Measurements from ENCODE around the gene RNU2-1. TPM values are rescaled to one million over a fixed set of nuclear protein-coding genes. Genes with fewer than 3 reads are reported as not detected.

RNU2-1 gene
- total RNA-seq, 1 donor from 2014 or later: 6,685 TPM

GRCh38 chr17:43224146-43224705, 9.6 kb downstream of the RNU2-1 start:
- DNase-seq (ENCODE audit: low spot score): no peak
- intact Hi-C loops (cut with micrococcal nuclease): no loop called here
- Mint-ChIP-seq H3K27me3 (ENCODE audit: insufficient read depth) (no peaks in the 10 kb centered on the region), H3K27ac (no peak overlapping the region), H3K36me3 (ENCODE audit: low read depth) (peaks cover 10% of the 10 kb centered on the region), H3K9me3 (no peaks in the 10 kb centered on the region), H3K4me1 (ENCODE audit: low read depth) (peaks cover 4% of the 10 kb centered on the region), H3K4me3 (no peak overlapping the region)

GRCh38 chr17:43220511-43221125, 13.2 kb downstream of the RNU2-1 start:
- Mint-ChIP-seq H3K4me3 (no peak overlapping the region), H3K9me3 (no peaks in the 10 kb centered on the region), H3K27me3 (ENCODE audit: insufficient read depth) (no peaks in the 10 kb centered on the region), H3K4me1 (ENCODE audit: low read depth) (peaks cover 19% of the 10 kb centered on the region), H3K27ac (no peak overlapping the region), H3K36me3 (ENCODE audit: low read depth) (peaks cover 22% of the 10 kb centered on the region)
- no peak for DNase-seq (ENCODE audit: low spot score)
- intact Hi-C loops (cut with micrococcal nuclease): no loop called here

- H3K36me3 Mint-ChIP-seq (ENCODE audit: low read depth): peaks cover 26% of the 10 kb centered on the region
- H3K4me3 Mint-ChIP-seq: no peak overlapping the region
- no peak overlapping the region for H3K27ac Mint-ChIP-seq
- intact Hi-C loops (cut with micrococcal nuclease): no loop called here
- DNase-seq (ENCODE audit: low spot score): no peak
- no peaks in the 10 kb centered on the region for H3K27me3 Mint-ChIP-seq (ENCODE audit: insufficient read depth)
- peaks cover 19% of the 10 kb centered on the region for H3K4me1 Mint-ChIP-seq (ENCODE audit: low read depth)
- H3K9me3 Mint-ChIP-seq: no peaks in the 10 kb centered on the region
Measured at GRCh38 chr17:43219746-43220380, 13.9 kb downstream of the RNU2-1 start.

- H3K27me3 Mint-ChIP-seq (ENCODE audit: insufficient read depth): no peaks in the 10 kb centered on the region
- intact Hi-C loops (cut with micrococcal nuclease): no loop called here
- no peak for DNase-seq (ENCODE audit: low spot score)
- no peak overlapping the region for H3K27ac Mint-ChIP-seq
- no peak overlapping the region for H3K4me3 Mint-ChIP-seq
- peaks cover 16% of the 10 kb centered on the region for H3K4me1 Mint-ChIP-seq (ENCODE audit: low read depth)
- H3K36me3 Mint-ChIP-seq (ENCODE audit: low read depth): peaks cover 21% of the 10 kb centered on the region
- no peaks in the 10 kb centered on the region for H3K9me3 Mint-ChIP-seq
Measured at GRCh38 chr17:43219001-43219400, 14.8 kb downstream of the RNU2-1 start.

- peaks cover 29% of the 10 kb centered on the region for H3K4me1 Mint-ChIP-seq (ENCODE audit: low read depth)
- DNase-seq (ENCODE audit: low spot score): no peak
- H3K27me3 Mint-ChIP-seq (ENCODE audit: insufficient read depth): no peaks in the 10 kb centered on the region
- H3K36me3 Mint-ChIP-seq (ENCODE audit: low read depth): peaks cover 21% of the 10 kb centered on the region
- no peaks in the 10 kb centered on the region for H3K9me3 Mint-ChIP-seq
- intact Hi-C loops (cut with micrococcal nuclease): no loop called here
- H3K4me3 Mint-ChIP-seq: no peak overlapping the region
- peak overlapping the region; percentile 66 for H3K27ac Mint-ChIP-seq
Measured at GRCh38 chr17:43217614-43218087, 16.1 kb downstream of the RNU2-1 start.

GRCh38 chr17:43216762-43217613, 16.8 kb downstream of the RNU2-1 start:
- no peak for DNase-seq (ENCODE audit: low spot score)
- Mint-ChIP-seq H3K27ac (no peak overlapping the region), H3K9me3 (no peaks in the 10 kb centered on the region), H3K4me1 (ENCODE audit: low read depth) (peaks cover 36% of the 10 kb centered on the region), H3K4me3 (no peak overlapping the region), H3K36me3 (ENCODE audit: low read depth) (peaks cover 21% of the 10 kb centered on the region), H3K27me3 (ENCODE audit: insufficient read depth) (no peaks in the 10 kb centered on the region)
- intact Hi-C loops (cut with micrococcal nuclease): no loop called here

- Mint-ChIP-seq H3K27ac (no peak overlapping the region), H3K4me3 (no peak overlapping the region), H3K27me3 (ENCODE audit: insufficient read depth) (no peaks in the 10 kb centered on the region), H3K36me3 (ENCODE audit: low read depth) (peaks cover 20% of the 10 kb centered on the region), H3K9me3 (no peaks in the 10 kb centered on the region), H3K4me1 (ENCODE audit: low read depth) (peaks cover 40% of the 10 kb centered on the region)
- DNase-seq (ENCODE audit: low spot score): no peak
- intact Hi-C loops (cut with micrococcal nuclease): no loop called here
Measured at GRCh38 chr17:43216369-43216761, 17.4 kb downstream of the RNU2-1 start.

GRCh38 chr17:43215341-43215740, 18.4 kb downstream of the RNU2-1 start:
- Mint-ChIP-seq H3K36me3 (ENCODE audit: low read depth) (peaks cover 22% of the 10 kb centered on the region), H3K9me3 (no peaks in the 10 kb centered on the region), H3K4me3 (no peak overlapping the region), H3K27me3 (ENCODE audit: insufficient read depth) (no peaks in the 10 kb centered on the region), H3K27ac (no peak overlapping the region), H3K4me1 (ENCODE audit: low read depth) (peaks cover 49% of the 10 kb centered on the region)
- intact Hi-C loops (cut with micrococcal nuclease): no loop called here
- no peak for DNase-seq (ENCODE audit: low spot score)

- Mint-ChIP-seq H3K27ac (peak overlapping the region; percentile 42), H3K4me3 (peak overlapping the region; percentile 97)
Measured at GRCh38 chr17:43213545-43213944, 20.2 kb downstream of the RNU2-1 start.

GRCh38 chr17:43212641-43213490, 20.9 kb downstream of the RNU2-1 start:
- Mint-ChIP-seq H3K36me3 (ENCODE audit: low read depth) (peaks cover 24% of the 10 kb centered on the region), H3K27ac (peak overlapping the region; percentile 90), H3K9me3 (no peaks in the 10 kb centered on the region), H3K4me3 (peak overlapping the region; percentile 97), H3K27me3 (ENCODE audit: insufficient read depth) (no peaks in the 10 kb centered on the region), H3K4me1 (ENCODE audit: low read depth) (peaks cover 46% of the 10 kb centered on the region)
- DNase-seq (ENCODE audit: low spot score): no peak
- intact Hi-C loops (cut with micrococcal nuclease): loop anchor here (5.0 kb wide), 1 partner anchor 191 kb away; the partner anchor contains the start of gene VAT1

More at GRCh38 chr17:43213545-43213944, 20.2 kb downstream of the RNU2-1 start:
- intact Hi-C loops (cut with micrococcal nuclease): loop anchor here (5.0 kb wide), 1 partner anchor 191 kb away; the partner anchor contains the start of gene VAT1
- Mint-ChIP-seq H3K4me1 (ENCODE audit: low read depth) (peaks cover 49% of the 10 kb centered on the region), H3K9me3 (no peaks in the 10 kb centered on the region), H3K36me3 (ENCODE audit: low read depth) (peaks cover 22% of the 10 kb centered on the region), H3K27me3 (ENCODE audit: insufficient read depth) (no peaks in the 10 kb centered on the region)
- no peak for DNase-seq (ENCODE audit: low spot score)

- Mint-ChIP-seq H3K9me3 (no peaks in the 10 kb centered on the region), H3K4me1 (ENCODE audit: low read depth) (peaks cover 35% of the 10 kb centered on the region), H3K36me3 (ENCODE audit: low read depth) (peaks cover 28% of the 10 kb centered on the region), H3K27me3 (ENCODE audit: insufficient read depth) (no peaks in the 10 kb centered on the region), H3K27ac (peak within 1 kb of the TSS; percentile 90), H3K4me3 (peak within 1 kb of the TSS; percentile 97)
- intact Hi-C loops (cut with micrococcal nuclease): loop anchor here (1.0 to 5.0 kb wide), 5 partner anchors 41 to 213 kb away; partner anchors contain the start of genes BRCA1, RPL27 and VAT1
- DNase-seq (ENCODE audit: low spot score): peak; percentile 60
Measured at GRCh38 chr17:43211480-43212402, 22.0 kb downstream of the RNU2-1 start, which contains the start of gene TMEM106A. Gene TMEM106A, plus strand, starts transcription at chr17:43211875. Its CDS starts 1,167 bp downstream, at chr17:43213042.

All from activated T-helper 1 cell treated with anti-CD3 and anti-CD28 coated beads, Interleukin-12 subunit alpha, Interleukin-12 subunit beta, Interleukin-2, Interleukin-4 antibody, amounts not matched to agents 30 ng/mL and 10 ng/mL and 1 ng/mL, durations not matched to agents 14 hours and 24 hours and 36 hours (primary cell).